T-helper 1 cell treated with Interleukin-12 subunit alpha and Interleukin-12 subunit beta and Interleukin-4 antibody, amounts not matched to agents 30 μg/mL and 1 μg/mL, for 36 hours (primary cell): Measurements from ENCODE around the gene KLF5.

Experiments used
- H3K27ac Mint-ChIP-seq: one replicate; pipeline ENCODE4 v1.8.0; 2021; ENCODE audit warnings: mild to moderate bottlenecking, mixed read lengths
- H3K27me3 Mint-ChIP-seq: one replicate; pipeline ENCODE4 v1.8.0; 2021; ENCODE audit warnings: low read depth, mixed read lengths
- H3K36me3 Mint-ChIP-seq: one replicate; pipeline ENCODE4 v1.8.0; 2021; ENCODE audit warnings: low read depth, mixed read lengths
- H3K4me1 Mint-ChIP-seq: one replicate; pipeline ENCODE4 v1.8.0; 2021; ENCODE audit warnings: low read depth, mixed read lengths
- H3K4me3 Mint-ChIP-seq: one replicate; pipeline ENCODE4 v1.8.0; 2021; ENCODE audit warnings: mild to moderate bottlenecking, moderate library complexity, mixed read lengths
- H3K9me3 Mint-ChIP-seq: one replicate; pipeline ENCODE4 v1.8.0; 2021; ENCODE audit warnings: mixed read lengths

The KLF5 gene

DNA sequence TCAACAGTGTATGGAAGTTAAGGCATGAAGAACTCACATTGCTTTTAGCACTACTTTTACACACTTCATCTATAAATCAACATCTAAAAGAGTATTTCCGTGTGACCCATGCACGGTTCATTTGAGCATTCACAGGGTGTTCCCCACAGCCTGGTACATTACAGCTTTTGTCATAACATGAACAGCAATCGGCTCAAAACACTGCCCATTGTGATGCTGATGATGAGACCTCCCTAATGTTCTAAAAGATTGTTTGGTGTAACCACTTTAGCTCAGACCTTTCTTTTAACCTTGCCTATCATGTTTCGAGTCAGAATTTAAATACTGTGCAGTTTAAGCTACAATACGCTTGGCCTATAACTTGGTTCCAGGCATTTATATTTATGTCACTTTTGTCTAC lies 4.1 kb upstream of the KLF5 start:
- Mint-ChIP-seq H3K27me3 (peaks cover 36% of the 10 kb centered on the region), H3K27ac (no peak overlapping the region), H3K36me3 (no peaks in the 10 kb centered on the region), H3K4me1 (peaks cover 10% of the 10 kb centered on the region), H3K4me3 (no peak overlapping the region), H3K9me3 (no peaks in the 10 kb centered on the region)

DNA sequence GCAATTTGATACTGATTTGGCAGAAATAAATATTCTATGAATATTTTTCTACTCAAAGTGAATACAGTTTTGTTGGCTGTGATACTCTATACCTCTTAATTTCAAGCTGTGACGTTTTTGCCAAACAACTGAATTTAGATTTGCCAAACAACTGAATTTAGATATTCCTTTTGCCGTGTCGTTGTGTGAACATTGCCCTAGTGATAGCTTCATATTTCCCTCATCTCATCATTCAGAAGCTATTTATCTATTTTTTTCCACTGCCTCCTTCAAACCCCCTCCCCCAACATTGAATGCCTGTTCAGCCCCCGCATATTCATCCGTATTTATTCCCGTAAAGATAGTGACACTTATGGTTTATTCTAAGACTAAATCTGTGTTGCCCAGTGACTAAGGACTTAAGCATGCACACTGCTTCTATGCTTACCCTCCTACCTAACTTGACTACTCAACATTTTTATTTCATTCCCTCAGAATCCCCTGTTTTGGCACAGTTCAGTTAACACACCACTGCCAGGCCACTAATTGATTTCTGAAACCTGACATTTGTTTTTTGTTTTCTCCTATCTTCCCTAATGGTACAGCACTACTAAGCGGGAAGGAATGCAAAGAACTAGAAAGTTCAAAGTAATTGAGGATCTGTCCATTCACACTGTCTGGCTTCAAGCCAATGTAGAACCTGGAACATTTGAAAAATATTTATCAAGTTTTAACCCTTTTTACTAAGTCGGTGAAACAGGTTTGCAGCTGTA lies 2.8 kb upstream of the KLF5 start:
- Mint-ChIP-seq H3K4me1 (peaks cover 18% of the 10 kb centered on the region), H3K9me3 (no peaks in the 10 kb centered on the region), H3K4me3 (no peak overlapping the region), H3K36me3 (no peaks in the 10 kb centered on the region), H3K27ac (no peak overlapping the region), H3K27me3 (peaks cover 48% of the 10 kb centered on the region)

DNA sequence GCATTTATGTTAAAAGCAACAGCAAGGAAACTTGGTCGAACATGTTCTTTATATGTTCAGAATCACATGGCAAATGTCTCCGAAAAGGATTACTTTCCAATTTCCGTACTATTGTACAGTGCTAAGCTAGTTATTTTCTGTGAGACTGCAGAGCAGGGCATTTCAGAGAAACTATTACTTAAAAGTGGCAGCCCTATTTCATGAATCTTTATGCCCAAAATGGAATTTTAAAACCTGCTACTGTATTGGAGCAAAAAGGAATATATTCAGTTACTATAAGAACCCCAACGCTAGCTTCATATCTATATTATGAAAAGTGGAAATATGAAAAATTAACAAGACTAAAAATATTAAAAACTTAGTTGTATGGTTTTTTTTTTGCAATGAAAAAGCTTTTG lies 2.2 kb upstream of the KLF5 start:
- Mint-ChIP-seq H3K27ac (no peak overlapping the region), H3K4me1 (peaks cover 20% of the 10 kb centered on the region), H3K36me3 (no peaks in the 10 kb centered on the region), H3K4me3 (no peak overlapping the region), H3K27me3 (peaks cover 52% of the 10 kb centered on the region), H3K9me3 (no peaks in the 10 kb centered on the region)

DNA sequence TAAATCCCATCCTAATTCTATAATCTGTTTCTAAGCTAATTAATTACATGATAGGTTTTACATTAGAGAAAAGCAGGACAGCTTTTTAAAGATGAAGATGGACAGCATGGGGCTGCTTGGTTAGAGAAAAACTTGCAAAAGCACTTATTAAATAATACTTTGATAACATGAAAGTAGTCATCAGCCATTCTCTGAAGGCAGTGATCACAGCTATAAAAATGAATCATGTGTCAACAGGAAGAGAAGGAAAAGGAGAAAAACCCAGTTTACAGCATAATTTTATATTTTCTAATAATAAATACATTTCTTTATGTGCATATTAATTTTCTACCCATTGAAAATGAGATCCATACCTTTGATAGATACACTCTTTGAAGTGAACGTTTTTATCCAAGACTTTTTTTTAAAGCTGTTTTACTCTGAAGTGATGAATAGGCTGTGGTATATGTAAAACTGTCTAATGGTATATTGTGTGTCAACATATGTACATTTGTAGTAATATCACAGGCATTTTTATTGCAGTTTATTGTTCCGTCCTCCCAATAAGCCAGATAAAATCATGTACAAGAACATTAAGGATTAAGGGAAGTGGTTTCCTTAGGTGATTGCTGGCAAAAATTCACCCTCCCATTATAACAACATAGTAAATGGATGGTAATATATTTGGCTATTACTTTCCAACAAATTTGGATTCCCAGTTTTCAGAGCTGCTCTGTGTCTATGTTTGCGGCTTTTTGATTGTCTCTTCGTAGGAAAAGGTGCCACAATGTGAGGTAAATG lies 1.3 kb upstream of the KLF5 start:
- H3K4me1 Mint-ChIP-seq, result peaks cover 20% of the 10 kb centered on the region

DNA sequence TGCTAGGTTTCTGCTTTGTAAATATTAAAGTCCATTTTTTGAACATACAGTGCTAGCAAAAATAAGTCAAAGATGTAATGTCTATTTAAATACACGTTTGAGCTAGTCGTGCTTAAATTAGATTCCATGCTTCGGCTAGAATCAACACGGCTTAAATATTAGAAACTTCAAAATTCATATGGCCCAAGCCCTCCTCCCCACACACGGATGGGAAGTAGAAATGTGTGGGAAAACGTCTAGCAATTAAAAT lies 816 bp upstream of the KLF5 start:
- no peak overlapping the region for H3K27ac Mint-ChIP-seq
- H3K4me3 Mint-ChIP-seq, result peak overlapping the region; percentile 92
- peaks cover 63% of the 10 kb centered on the region for H3K27me3 Mint-ChIP-seq
- peaks cover 9% of the 10 kb centered on the region for H3K36me3 Mint-ChIP-seq
- H3K9me3 Mint-ChIP-seq, result no peaks in the 10 kb centered on the region
- H3K4me1 Mint-ChIP-seq, result peaks cover 20% of the 10 kb centered on the region

More for the DNA sequence above, 1.3 kb upstream of the KLF5 start:
- no peak overlapping the region for H3K4me3 Mint-ChIP-seq
- peaks cover 7% of the 10 kb centered on the region for H3K36me3 Mint-ChIP-seq
- no peaks in the 10 kb centered on the region for H3K9me3 Mint-ChIP-seq
- H3K27me3 Mint-ChIP-seq, result peaks cover 61% of the 10 kb centered on the region
- no peak overlapping the region for H3K27ac Mint-ChIP-seq

DNA sequence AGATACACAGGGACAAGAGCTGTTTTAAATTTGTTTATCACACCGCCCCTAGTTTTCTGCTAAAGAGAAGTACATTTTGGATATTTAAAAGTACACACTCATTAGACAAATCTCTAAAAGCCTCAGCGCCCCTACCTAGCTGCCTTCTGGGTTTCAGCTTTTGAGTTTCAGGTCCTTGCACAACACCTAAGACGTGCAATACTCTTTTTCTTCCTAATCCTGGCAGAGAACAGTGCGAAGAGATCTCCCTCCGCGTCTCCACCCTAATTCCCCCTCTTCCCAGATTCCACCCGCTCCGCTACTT lies 421 bp upstream of the KLF5 start:
- no peaks in the 10 kb centered on the region for H3K9me3 Mint-ChIP-seq
- peak overlapping the region; percentile 92 for H3K4me3 Mint-ChIP-seq
- peaks cover 9% of the 10 kb centered on the region for H3K36me3 Mint-ChIP-seq
- H3K27ac Mint-ChIP-seq, result peak overlapping the region; percentile 77
- peaks cover 20% of the 10 kb centered on the region for H3K4me1 Mint-ChIP-seq
- peaks cover 63% of the 10 kb centered on the region for H3K27me3 Mint-ChIP-seq

DNA sequence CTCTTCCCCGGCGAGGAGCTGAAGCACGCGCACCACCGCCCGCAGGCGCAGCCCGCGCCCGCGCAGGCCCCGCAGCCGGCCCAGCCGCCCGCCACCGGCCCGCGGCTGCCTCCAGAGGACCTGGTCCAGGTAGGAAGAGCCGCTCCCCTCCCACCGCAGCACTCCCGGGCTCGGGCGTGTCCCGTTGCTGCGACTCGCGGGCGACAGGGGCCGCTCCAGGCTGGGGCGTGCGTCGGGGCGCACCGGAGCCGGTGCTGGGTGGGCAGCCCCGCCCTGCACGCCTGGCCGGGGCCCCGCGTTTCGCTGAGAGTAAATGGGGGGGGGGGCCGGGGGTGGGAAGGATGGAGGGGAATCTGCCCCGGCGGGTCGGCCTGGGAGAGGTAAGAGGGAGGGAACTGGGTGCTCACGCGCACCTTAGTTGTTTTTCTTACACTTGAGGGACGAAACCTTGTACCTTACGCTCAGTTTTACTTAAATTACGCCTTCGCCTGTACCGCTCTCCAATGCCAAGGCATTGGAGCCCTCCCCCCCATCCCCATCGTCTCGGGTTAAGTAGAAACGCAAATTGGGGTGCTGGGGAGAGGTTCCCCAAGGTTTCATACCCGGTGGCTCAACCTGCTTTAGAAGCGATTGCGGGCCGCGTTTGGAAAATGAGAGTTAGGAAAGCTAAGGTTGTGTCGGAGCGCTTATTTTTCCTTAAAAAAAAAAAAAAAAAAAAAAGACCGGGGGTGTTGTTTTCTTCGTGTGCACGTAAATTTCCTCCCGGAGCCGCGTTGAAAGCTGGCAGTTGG lies 850 bp downstream of the KLF5 start:
- Mint-ChIP-seq H3K4me3 (peak overlapping the region; percentile 85), H3K27me3 (peaks cover 63% of the 10 kb centered on the region), H3K27ac (peak overlapping the region; percentile 41), H3K9me3 (no peaks in the 10 kb centered on the region), H3K36me3 (peaks cover 9% of the 10 kb centered on the region), H3K4me1 (peaks cover 20% of the 10 kb centered on the region)

DNA sequence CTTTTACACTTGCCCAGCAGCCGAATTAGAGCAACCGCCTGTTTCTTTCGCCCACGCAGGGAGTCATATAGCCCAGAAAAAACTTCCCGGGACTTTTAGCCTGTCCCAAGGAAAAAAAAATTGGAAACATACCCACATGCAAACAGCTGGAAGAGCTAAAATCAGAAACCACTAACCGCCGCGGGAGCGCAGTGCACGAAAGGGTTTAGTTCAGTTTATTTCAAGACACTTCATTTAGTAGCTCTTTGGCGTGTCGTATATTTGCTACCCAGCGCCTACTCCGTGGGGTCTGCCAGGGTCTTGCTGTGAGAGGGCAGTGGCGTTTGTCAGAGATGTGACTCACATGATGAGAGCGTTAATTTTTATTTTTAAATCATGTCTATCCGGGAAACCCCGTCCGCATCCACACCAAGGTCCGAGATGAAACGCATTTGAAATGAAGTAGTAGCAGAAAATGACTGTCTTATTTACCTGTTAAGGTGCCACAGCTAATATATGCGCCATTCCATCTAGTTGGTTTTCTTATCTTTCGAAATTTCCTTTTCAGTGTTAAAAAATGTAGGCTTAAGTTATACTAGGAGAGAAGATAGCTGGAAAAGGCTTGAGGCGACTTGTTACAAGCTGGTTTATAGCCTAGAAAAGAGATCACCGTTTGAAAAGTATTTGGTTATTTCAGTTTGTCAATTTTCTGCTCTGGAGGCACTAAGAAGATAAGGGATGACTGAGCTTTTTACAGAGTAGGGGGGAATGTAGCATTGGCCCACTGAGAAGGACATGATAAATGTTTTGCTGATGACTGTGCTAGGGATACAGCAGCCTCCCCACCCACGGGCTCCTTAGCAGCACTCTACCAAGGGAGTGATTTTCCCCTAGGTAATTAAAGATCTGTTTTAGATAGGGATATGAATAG lies 1.7 kb downstream of the KLF5 start:
- Mint-ChIP-seq H3K27me3 (peaks cover 60% of the 10 kb centered on the region), H3K4me3 (peak overlapping the region; percentile 85), H3K27ac (no peak overlapping the region), H3K36me3 (peaks cover 9% of the 10 kb centered on the region), H3K9me3 (no peaks in the 10 kb centered on the region), H3K4me1 (peaks cover 20% of the 10 kb centered on the region)

DNA sequence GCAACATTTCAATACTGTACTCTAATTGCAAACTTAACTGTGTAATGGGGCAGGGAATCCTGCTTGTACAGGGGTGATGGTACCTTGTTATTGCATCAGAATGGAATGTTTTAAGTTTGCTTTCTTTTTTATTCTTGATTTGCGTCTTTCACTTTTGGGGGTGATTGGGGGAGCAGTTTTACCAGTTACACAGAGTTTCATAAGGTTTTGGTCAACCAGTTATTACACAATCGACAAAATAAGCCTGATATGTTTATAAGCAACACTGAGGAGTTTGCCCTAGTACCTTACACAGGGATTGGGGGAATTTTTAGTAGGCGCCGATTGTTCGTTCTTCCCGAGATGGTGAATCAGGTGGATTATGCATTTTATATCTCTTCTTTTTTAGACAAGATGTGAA lies 2.7 kb downstream of the KLF5 start:
- H3K4me3 Mint-ChIP-seq, result no peak overlapping the region
- peaks cover 9% of the 10 kb centered on the region for H3K36me3 Mint-ChIP-seq
- H3K4me1 Mint-ChIP-seq, result peaks cover 20% of the 10 kb centered on the region
- H3K27me3 Mint-ChIP-seq, result peaks cover 50% of the 10 kb centered on the region
- H3K9me3 Mint-ChIP-seq, result no peaks in the 10 kb centered on the region
- H3K27ac Mint-ChIP-seq, result no peak overlapping the region

DNA sequence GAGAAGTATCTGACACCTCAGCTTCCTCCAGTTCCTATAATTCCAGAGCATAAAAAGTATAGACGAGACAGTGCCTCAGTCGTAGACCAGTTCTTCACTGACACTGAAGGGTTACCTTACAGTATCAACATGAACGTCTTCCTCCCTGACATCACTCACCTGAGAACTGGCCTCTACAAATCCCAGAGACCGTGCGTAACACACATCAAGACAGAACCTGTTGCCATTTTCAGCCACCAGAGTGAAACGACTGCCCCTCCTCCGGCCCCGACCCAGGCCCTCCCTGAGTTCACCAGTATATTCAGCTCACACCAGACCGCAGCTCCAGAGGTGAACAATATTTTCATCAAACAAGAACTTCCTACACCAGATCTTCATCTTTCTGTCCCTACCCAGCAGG lies 3.1 kb downstream of the KLF5 start:
- H3K4me3 Mint-ChIP-seq, result no peak overlapping the region
- no peak overlapping the region for H3K27ac Mint-ChIP-seq
- H3K36me3 Mint-ChIP-seq, result peaks cover 9% of the 10 kb centered on the region
- H3K9me3 Mint-ChIP-seq, result no peaks in the 10 kb centered on the region
- H3K4me1 Mint-ChIP-seq, result peaks cover 20% of the 10 kb centered on the region
- peaks cover 48% of the 10 kb centered on the region for H3K27me3 Mint-ChIP-seq

DNA sequence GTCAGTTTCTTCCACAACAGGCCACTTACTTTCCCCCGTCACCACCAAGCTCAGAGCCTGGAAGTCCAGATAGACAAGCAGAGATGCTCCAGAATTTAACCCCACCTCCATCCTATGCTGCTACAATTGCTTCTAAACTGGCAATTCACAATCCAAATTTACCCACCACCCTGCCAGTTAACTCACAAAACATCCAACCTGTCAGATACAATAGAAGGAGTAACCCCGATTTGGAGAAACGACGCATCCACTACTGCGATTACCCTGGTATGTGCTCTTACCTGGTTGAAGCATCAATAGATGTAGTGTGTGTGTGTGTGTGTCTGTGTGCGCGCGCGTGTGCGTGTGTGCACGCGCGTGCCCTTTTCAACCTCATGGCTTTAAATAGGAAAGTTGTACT lies 3.7 kb downstream of the KLF5 start:
- Mint-ChIP-seq H3K27me3 (peaks cover 42% of the 10 kb centered on the region), H3K4me1 (peaks cover 20% of the 10 kb centered on the region), H3K9me3 (no peaks in the 10 kb centered on the region), H3K36me3 (peaks cover 9% of the 10 kb centered on the region), H3K4me3 (no peak overlapping the region), H3K27ac (no peak overlapping the region)

DNA sequence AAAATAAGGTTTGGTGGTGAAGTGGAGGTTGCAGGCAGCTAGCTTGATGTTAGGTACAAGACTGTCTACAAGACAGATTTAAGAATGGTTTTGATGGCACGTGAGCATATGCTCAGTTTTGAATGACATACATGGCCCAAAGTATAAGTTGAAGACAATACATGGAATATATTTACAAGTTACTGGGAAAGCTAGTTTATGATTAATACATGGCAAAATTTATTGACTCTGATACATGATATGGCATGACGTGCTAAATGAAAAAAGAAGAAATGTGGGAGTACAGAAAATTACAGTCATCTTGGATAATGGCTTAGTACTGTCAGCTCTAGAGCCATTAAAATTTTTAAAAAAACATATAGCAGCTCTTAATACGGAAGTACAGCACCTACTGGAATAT lies 4.4 kb downstream of the KLF5 start:
- no peak overlapping the region for H3K27ac Mint-ChIP-seq
- H3K27me3 Mint-ChIP-seq, result peaks cover 35% of the 10 kb centered on the region
- H3K36me3 Mint-ChIP-seq, result peaks cover 9% of the 10 kb centered on the region
- no peaks in the 10 kb centered on the region for H3K9me3 Mint-ChIP-seq
- peaks cover 16% of the 10 kb centered on the region for H3K4me1 Mint-ChIP-seq
- no peak overlapping the region for H3K4me3 Mint-ChIP-seq

DNA sequence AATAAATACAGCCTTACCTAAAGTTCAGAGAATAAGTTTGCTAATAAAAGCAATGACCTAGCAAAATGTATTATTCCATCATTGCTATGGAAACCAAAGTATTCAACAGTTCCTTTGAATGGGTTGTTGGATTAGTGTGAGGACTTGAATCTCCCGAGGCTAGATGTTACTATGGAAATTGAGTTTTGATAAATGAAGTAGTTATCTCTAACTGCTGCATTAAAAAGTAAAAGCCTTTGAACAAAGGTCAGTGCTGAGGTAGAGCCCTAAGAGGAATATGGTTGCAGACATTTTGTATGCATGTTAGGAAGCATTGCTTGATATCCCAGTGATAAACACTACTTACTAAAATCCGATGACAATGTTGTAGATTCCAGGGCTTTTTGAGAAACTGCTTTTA lies 6.2 kb downstream of the KLF5 start:
- Mint-ChIP-seq H3K4me1 (peaks cover 10% of the 10 kb centered on the region), H3K27ac (no peak overlapping the region), H3K27me3 (peaks cover 24% of the 10 kb centered on the region), H3K9me3 (no peaks in the 10 kb centered on the region), H3K36me3 (peaks cover 9% of the 10 kb centered on the region), H3K4me3 (no peak overlapping the region)

DNA sequence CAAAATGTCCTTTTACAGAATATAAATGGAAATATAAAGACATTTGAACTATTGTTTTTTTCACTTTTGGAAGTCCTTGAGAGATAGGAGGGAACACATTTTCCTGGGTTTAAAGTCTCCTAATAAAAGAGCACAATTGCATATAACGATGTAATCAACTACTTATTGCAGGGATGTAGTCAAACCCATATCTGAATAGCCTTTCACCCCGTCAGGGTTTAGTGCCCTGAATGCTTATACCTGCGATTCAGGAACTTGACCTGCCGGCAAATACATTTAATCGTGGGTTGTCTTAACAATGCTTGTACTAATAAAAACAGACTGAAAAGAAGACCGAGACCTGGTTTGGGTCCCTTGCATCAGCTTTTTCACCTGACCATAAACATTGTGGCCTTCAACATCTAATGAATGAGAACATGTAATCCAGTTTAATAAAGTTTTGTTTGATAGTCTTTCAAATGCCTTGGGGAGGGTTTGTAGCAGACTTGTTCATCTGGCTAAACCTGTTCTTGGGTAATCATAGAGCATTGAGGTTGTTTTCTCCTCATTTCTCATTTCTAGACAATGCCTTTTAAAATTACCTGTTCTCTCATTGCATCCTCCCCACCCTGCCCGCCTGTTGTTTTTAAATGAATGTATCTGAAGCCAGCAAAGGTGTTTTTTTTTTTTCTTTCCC lies 7.0 kb downstream of the KLF5 start:
- Mint-ChIP-seq H3K4me3 (no peak overlapping the region), H3K36me3 (peaks cover 9% of the 10 kb centered on the region), H3K27ac (no peak overlapping the region), H3K4me1 (peaks cover 4% of the 10 kb centered on the region), H3K27me3 (peaks cover 16% of the 10 kb centered on the region), H3K9me3 (no peaks in the 10 kb centered on the region)
